ENCODE data around the gene CADPS2. TPM values are rescaled to one million over a fixed set of nuclear protein-coding genes. Genes with fewer than 3 reads are reported as not detected.

The CADPS2 gene
- total and polyA plus RNA-seq, 7 donors, result 1.5 to 3.6 (median 2.1) TPM

GRCh38 chr7:122552769-122553168 is 333.5 kb downstream of the CADPS2 start:
- Histone ChIP-seq H3K36me3 (ENCODE audit: insufficient read depth in 1 of 2, low read depth in 1 of 2) (no peaks in the 10 kb centered on the region), H3K9me3 (no peaks in the 10 kb centered on the region), H3K27ac (no peak overlapping the region), H3K4me1 (no peaks in the 10 kb centered on the region), H3K27me3 (ENCODE audit: insufficient read depth in 3 of 3, low read length in 2 of 3) (no peaks in the 10 kb centered on the region), H3K4me3 (no peak overlapping the region)
- DNase-seq (no peak), ATAC-seq (no peak)
- TF ChIP-seq CTCF (IDR thresholded peaks at IDR 0.05), result no peak
- intact Hi-C loops (cut with DNase I), result no loop called here

- no peaks in the 10 kb centered on the region for H3K27me3 ChIP-seq (ENCODE audit: insufficient read depth in 3 of 3, low read length in 2 of 3)
- H3K27ac ChIP-seq, result no peak overlapping the region
- 88 to 91% (median 90%) methylated on average over 1 of the region's 1 CpG for WGBS, 3 donors
- H3K36me3 ChIP-seq (ENCODE audit: insufficient read depth in 1 of 2, low read depth in 1 of 2), result no peaks in the 10 kb centered on the region
- TF ChIP-seq CTCF (IDR thresholded peaks at IDR 0.05), result no peak
- no peak overlapping the region for H3K4me3 ChIP-seq
- H3K4me1 ChIP-seq, result no peaks in the 10 kb centered on the region
- ATAC-seq (no peak), DNase-seq (no peak)
- intact Hi-C loops (cut with DNase I), result no loop called here
- no peaks in the 10 kb centered on the region for H3K9me3 ChIP-seq
These were observed 335.7 kb downstream of the CADPS2 start for GRCh38 chr7:122550545-122550944.

- intact Hi-C loops (cut with DNase I), result no loop called here
- TF ChIP-seq CTCF (IDR thresholded peaks at IDR 0.05), result no peak
- no peaks in the 10 kb centered on the region for H3K9me3 ChIP-seq
- H3K4me3 ChIP-seq, result no peak overlapping the region
- H3K27me3 ChIP-seq (ENCODE audit: insufficient read depth in 3 of 3, low read length in 2 of 3), result no peaks in the 10 kb centered on the region
- ATAC-seq (no peak), DNase-seq (no peak)
- no peaks in the 10 kb centered on the region for H3K4me1 ChIP-seq
- H3K27ac ChIP-seq, result no peak overlapping the region
- 89 to 90% (median 89%) methylated on average over 5 of the region's 5 CpGs for WGBS, 3 donors
- no peaks in the 10 kb centered on the region for H3K36me3 ChIP-seq (ENCODE audit: insufficient read depth in 1 of 2, low read depth in 1 of 2)
These were observed 336.7 kb downstream of the CADPS2 start for GRCh38 chr7:122549578-122549977.

GRCh38 chr7:122546496-122546895 is 339.8 kb downstream of the CADPS2 start:
- ATAC-seq, result no peak
- WGBS, 3 donors, result 32 to 70% (median 60%) methylated on average over 2 of the region's 2 CpGs
- H3K27me3 ChIP-seq (ENCODE audit: insufficient read depth in 3 of 3, low read length in 2 of 3), result no peaks in the 10 kb centered on the region
- H3K9me3 ChIP-seq, result no peaks in the 10 kb centered on the region
- TF ChIP-seq CTCF (IDR thresholded peaks at IDR 0.05), result no peak
- intact Hi-C loops (cut with DNase I), result no loop called here
- H3K36me3 ChIP-seq (ENCODE audit: insufficient read depth in 1 of 2, low read depth in 1 of 2), result no peaks in the 10 kb centered on the region
- no peak overlapping the region for H3K27ac ChIP-seq
- H3K4me1 ChIP-seq, result no peaks in the 10 kb centered on the region
- H3K4me3 ChIP-seq, result no peak overlapping the region
- DNase-seq, result peak; percentile 15 to 20

- H3K4me3 ChIP-seq, result no peak overlapping the region
- no peaks in the 10 kb centered on the region for H3K36me3 ChIP-seq (ENCODE audit: insufficient read depth in 1 of 2, low read depth in 1 of 2)
- 57 to 72% (median 57%) methylated on average over 2 of the region's 2 CpGs for WGBS, 3 donors
- intact Hi-C loops (cut with DNase I), result no loop called here
- no peak for TF ChIP-seq CTCF (IDR thresholded peaks at IDR 0.05)
- H3K27me3 ChIP-seq (ENCODE audit: insufficient read depth in 3 of 3, low read length in 2 of 3), result no peaks in the 10 kb centered on the region
- H3K9me3 ChIP-seq, result no peaks in the 10 kb centered on the region
- no peaks in the 10 kb centered on the region for H3K4me1 ChIP-seq
- no peak for DNase-seq
- ATAC-seq, result no peak
- H3K27ac ChIP-seq, result no peak overlapping the region
These were observed 341.8 kb downstream of the CADPS2 start for GRCh38 chr7:122544463-122544862.

Measured in psoas muscle (tissue), 8 donors.